GM12872 (cell line): ENCODE data around the gene SERPINE2.

ENCODE experiments used
- TF ChIP-seq, protein P1 (sequence below): IDR thresholded peaks from 3 replicates; pipeline ENCODE4 v1.5.1; 2011; ENCODE audit warnings: low read depth, mild to moderate bottlenecking, low read length, moderate library complexity; ENCODE audit not compliant: insufficient read depth

The SERPINE2 gene

DNA sequence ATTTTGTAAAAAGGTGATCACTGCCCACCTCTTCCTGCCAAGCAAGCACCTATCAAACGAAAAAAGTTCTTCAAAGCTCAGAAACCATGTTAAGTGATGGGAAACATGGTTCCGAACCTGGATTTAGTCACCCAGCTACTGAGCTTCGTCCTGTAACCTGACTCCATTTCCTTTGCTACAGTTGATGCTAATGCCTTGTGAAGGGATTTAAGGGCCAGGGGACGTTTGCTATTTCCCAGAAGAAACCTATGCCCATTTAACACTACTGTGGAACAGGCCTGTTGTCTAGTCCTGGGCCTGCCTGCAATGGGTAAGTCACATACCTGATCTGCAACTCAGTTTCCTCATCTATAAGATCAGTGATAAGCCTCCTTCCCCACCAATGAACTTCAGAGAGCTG, 14.8 kb downstream of the SERPINE2 start:
- TF ChIP-seq, protein P1, sequence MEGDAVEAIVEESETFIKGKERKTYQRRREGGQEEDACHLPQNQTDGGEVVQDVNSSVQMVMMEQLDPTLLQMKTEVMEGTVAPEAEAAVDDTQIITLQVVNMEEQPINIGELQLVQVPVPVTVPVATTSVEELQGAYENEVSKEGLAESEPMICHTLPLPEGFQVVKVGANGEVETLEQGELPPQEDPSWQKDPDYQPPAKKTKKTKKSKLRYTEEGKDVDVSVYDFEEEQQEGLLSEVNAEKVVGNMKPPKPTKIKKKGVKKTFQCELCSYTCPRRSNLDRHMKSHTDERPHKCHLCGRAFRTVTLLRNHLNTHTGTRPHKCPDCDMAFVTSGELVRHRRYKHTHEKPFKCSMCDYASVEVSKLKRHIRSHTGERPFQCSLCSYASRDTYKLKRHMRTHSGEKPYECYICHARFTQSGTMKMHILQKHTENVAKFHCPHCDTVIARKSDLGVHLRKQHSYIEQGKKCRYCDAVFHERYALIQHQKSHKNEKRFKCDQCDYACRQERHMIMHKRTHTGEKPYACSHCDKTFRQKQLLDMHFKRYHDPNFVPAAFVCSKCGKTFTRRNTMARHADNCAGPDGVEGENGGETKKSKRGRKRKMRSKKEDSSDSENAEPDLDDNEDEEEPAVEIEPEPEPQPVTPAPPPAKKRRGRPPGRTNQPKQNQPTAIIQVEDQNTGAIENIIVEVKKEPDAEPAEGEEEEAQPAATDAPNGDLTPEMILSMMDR, result no peak

DNA sequence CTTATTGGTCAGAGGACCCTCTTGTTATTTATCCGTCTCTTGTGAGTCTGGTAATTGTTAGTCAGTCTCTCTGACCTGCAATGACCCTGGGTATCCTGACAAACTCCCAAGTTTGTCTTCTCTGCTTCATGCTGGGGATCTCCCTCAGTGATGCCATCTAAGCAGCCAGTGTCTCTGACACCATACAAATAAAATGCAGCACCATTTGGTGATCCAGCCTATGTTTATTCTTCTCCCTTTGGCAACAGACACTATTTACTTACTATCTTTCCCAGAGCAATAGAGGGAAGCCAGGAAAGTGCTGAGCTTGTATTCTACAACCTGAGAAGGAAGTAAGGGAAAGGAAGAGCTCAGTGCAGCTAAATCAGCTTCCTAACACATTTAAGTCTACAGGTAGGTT, 15.9 kb downstream of the SERPINE2 start:
- TF ChIP-seq, protein P1, result no peak

DNA sequence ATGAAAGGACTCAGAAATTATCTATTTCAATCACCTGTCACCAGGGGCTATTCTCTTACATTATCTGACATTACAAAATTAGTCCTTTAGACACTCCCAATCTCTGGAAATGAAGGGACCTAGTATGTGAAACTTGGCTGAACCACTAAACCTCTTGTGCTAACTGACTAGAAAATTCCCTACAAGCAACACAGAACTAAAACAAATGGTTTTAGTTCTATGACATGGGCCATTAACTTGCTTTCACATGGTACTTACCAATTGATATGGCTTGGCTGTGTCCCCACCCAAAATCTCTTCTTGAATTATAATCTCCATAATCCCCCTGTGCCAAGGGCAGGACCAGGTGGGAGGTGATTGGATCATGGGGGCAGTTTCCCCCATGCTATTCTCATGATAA, 16.6 kb downstream of the SERPINE2 start:
- TF ChIP-seq, protein P1, result no peak

DNA sequence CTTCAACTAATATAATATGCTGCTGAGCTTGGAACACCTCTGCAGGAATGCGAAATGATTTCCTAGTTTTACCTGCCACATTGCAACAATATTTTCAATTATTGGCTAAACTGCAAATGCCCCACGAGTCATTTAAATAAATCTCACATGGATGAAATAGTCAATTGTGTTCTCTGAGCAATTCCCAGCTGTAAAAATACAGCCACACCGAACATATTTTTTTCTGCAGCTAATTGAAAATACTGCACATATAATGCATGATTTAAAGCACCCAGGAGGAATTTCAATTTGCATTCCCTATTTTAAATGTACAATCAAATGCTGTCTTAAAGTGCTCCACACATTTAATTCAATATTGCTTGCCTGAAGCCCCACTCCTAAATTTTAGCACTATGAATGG, 18.6 kb downstream of the SERPINE2 start:
- TF ChIP-seq, protein P1, result no peak

DNA sequence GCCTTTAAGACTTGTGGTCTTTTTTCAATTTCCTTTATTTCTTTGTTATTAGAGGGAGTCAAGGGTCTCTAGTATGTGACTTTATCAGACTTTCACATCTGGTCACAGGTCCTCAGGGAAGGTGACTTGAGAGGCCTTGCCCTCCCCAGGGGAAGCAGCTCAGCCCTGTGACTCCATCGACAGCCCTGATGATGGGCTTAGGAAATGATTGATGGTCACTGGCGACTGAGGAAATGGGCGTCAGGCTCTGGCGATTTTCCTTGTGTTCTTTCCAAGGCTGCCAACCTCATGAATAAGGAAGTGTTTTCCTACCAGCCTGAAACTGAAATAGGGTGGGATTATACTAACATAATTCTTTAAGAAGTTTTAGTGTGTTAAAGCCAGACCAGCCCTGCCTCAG, 21.1 kb downstream of the SERPINE2 start:
- TF ChIP-seq, protein P1, result no peak

DNA sequence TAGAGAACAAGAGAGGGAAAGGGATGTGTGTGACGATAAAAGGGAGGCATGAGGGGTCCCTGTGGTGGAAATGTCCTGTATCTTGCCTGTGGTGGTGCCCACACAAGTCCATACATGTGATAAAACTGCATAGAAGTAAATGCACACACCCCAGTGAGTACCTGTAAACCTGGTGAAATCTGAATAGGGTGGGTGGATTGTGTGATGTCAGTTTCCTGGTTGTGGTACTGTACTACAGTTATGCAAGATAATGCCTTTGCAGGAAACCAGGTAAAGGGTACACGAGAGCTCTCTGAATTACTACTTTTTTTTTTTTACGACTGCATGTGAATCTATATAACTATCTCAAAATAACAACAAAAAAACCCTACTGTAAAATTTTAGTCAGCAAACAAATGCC, 22.1 kb downstream of the SERPINE2 start:
- TF ChIP-seq, protein P1, result no peak

DNA sequence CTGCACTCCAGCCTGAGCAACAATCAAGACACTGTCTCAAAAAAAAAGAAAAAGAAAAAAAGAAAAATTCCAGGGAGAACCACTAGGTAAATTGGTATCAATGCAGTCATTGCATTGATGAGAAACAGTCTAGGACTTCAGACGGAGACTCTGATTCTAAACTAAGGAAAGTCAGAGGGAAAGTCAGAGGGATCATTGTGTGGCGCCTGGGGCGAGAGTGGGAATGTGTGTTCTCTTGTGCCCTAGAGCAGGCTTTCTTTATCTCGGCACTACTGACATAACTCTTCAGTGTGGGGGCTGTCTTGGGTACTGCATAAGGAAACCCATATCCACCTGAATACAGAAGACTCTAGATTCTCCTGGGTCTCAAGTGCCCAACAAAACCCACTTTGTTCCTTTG, 24.8 kb downstream of the SERPINE2 start:
- TF ChIP-seq, protein P1, result no peak

DNA sequence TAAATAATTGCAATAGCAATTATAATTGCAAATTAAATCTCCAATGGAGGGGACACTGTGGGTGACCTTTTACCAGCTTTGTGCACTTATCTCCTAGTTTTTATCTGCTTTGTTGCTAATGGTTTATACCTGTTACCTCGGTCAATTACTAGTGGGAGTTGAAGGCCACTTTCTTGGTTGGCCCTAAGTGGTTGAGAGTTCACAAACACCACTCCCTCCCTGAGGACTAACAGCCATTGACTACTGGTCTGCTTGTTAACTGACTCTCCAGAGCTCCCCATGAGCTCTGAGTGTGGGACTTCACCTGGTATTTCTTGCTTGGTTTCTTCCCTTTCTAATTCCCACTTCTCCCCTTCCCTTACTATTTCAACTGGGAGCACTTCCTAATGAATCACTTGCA, 27.2 kb downstream of the SERPINE2 start:
- TF ChIP-seq, protein P1, result no peak
